Ecto neural progenitor cell (in vitro differentiated cells): ENCODE data around the gene MATCAP1.

ENCODE experiments used
- DNase-seq: peaks from one replicate; pipeline ENCODE4 v3.0.0-alpha.2; 2018; ENCODE audit warnings: low spot score

Gene MATCAP1

DNA sequence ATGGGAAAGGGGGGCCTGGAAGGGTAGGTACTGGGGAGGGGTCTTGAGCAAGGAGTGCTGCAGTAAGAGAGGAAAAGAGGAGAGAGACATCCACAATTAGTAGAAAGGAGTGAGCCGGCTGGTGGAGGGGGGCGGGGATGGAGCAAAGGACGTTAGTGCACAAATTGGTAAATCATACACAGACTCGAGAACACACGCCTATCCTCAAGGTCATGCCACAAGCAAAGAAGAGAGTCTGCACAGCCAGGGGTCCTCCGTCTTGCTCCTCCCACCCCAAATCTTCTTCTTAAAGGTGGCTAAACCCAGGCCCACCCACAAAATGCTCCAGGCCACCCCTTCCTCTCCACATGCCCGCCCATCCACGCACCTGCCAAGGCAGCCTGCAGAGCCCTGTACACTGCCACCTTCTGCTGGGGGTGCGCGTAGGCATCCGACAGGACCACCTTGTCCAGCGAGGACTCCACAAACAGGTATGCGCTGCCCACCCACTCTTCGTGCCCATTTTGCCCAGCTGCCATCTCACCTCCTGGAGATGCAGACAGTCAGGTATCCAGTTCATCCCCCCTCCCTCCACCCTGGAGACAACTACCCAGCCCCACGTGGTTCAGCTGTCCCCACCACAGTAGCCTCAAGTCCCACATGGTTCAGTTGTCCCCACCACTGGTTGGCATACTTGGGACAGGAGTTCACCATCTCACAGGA is 27.5 kb downstream of the MATCAP1 start:
- DNase-seq, result no peak

DNA sequence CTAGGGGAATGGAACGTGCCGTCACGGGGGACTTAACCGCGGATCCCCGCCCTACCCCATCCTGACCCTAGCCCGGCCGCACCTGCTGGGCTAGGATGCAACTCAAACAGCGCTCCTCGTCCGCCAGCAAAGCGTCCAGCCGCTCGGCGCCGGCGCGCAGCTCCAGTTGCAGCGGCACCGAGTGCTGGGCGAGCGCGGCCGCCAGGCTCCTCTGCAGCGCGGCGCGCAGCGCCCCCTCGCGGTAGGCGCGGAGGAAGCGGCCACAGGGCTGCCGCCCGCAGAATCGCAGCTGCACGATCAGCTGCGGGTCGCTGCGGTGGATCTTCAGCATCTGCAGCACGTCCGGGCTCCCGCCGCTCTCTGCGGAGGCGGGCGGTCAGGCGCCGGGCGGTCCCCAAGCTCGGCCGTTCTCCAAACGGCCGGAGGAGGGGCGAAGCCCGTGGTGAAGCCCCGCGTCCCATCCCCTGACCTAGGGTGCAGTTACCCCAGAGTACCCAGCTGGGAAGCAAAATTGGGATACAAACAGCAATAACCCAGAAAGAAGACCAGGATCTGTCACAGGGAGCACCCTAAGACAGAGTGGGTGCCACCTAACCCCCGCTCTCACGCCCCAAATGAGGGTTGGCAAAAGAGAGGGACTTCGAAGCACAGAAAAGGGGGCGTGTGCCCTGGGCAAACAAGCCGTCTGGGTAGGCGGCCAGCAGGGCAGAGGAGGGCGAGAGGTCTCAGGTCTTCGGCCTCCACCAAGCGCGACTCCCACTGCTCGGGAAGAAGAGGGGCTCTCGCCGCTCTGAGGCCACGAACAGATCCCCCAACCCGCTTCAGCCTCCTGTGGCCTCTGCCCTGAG is 28.2 kb downstream of the MATCAP1 start:
- peak; percentile 92 for DNase-seq

DNA sequence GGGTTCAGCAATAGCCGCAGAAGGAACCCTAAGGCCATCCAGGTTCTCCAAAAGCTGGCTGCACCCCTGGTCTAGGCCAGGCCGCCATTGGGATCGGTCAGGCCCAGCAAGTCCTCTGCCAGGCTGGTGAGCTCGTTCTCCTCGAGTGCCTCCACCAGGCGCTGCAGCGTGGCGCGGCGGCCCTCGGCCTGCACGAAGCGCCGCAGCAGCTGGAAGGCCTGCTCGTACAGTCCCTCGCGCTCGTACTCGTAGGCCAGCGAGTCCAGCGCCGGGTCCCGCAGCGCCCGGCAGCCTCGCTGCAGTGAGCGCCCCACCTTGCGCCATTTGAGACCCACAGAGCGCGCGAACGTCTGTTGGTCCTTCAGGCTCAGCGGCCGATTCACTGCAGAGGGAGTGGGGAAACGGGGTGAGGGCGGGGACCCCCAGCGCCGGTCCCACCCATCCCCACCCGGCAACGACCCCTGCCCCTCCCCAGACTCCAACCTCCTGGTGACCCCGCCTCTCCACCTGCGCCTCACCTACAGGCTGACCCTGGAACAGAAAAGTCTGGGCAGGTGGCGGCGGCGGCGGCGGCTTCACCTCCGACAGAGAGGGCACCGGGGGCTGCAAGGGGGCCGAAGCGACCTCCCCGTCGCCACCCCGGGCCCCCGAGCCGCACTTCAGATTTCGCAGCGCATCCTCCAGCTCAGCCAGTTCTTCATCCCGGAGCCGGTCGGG is 29.0 kb downstream of the MATCAP1 start:
- no peak for DNase-seq

DNA sequence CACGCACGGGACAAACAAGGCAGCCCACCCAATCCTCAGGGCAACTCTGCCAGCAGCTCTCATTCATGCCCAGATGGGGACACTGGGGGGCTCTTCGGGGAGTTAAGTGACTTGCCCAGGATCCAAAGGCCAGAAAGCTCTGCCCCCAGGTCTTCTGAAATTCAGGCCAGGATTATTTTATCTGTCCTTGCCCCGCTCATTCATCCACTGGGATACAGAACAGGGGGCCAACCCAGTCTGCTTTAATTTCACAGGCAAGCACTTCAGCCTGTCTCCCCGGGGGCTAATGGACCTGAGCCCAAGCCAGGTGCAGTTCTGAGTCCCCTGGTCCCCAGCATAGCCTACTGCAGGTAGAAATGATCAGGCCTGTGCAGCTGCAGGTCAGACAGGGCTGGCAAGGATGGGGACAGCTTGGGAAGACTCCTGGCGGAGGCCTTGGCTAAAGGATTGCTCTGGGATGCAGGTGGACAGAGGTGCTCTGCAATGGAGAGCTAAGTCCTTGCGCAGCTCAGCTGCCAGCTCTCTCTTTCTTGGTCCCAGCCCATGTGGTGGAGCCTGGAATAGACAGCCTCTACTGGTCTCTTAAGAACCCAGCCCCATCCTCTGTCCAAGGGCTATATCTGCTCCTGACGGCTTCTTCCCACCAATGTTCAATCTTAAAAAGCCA is 32.2 kb downstream of the MATCAP1 start:
- DNase-seq, result no peak

DNA sequence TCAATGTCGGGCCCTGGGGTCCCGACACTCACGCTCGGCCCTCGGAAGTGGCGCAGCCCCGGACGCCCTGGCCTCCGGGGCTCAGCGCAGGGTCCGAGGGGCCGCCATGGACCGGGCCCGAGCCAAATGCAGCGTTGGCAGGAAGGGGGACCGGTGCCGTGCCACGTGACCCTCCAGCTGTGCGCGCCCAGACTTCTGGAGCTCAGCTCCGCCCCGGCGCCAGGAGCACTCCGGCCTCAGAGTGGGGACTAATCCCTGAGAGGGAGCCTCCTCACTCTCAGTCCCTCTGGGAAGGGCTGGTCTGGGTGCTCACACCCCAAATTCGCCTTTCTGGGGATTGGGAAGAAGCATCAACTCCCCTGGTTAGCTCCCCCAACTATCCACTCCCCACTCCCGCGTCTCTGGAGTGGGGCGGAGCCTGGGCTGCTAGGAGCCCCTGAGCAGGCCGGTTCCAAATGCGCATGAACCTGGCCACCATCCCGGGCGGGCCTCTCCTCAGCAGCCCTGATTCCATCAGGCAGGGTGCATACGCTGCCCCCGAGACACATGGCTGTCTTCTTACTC is 32.8 kb downstream of the MATCAP1 start, which contains the start of gene B3GNT9:
Gene B3GNT9, minus strand, starts transcription at position 166 of the 564 bp plus-strand sequence. CDS start 513 bp downstream, outside the sequence.
- no peak for DNase-seq

DNA sequence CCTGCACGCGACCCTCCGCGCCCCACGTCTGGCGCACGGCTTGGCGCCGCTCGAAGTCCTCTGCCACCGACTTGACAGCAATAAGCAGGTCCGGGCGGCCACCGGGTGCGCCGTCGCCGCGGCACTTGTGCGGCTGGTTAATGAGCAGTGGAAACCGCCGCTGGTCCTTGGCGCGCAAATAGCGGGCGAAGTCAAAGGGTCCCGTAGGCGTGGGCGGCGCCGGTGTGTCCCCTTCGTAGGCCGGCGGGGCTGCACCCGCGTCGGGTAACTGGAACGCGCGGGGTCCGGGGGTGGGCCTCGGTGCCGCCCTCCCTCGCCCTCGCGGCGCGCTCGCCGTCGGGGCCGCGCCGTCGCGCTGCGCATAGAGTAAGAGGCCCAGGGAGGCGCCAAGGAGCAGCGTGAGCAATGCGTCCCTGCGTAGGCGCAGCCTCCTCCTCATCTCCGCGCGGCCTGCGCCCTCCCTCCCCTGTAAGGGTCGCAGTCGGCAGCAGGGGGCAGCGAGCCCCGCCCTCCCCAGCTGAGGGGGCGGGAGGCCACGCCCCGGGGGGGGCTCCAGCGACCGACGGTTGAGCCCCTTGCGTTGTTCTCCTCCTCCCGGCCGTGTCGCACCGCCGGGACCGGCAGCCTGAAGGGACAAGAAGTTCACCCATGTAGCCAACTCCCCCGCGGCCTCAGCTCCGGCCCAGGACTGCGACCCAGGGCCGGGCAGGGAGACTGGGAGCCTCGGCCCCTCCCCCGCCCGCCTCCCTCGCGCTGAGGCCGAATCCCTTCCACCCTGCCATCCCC is 33.5 kb downstream of the MATCAP1 start:
- DNase-seq, result peak; percentile 84

DNA sequence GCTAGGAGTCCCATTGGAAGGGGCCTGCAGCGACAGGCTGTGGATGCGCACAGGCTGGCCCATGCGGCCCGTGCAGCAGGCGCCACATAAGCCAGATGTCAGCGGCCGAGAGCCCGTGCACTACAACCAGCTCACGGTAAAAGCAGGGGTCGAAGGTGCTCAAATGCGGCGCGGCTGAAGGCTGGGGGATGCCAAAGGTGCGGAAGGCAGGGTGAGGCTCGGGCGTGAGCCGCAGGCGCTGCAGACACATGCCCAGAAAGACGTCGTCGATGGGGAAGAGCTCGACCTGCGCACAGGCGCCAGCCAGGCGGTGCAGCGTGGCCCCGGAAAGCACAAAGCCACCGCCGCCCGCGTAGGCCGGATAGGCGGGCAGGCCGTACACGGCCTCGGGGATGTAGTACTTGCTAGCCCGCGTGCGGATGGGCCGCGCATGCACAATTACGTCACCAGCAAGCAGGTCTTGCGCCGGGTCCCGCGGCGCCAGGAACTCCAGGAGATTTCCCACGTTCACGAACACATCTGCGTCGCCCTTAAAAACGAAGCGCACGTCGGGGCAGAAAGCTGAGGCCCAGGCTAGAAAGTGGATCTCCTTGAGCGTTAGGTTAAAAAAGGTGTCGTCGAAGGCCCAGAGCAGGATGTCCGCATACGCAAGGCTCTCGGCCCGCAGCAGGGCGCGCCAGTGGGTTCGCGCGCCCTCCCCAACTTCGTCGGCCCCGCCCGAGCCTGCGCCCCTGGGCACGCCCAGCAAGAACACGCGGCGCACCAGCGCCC is 34.3 kb downstream of the MATCAP1 start:
- DNase-seq, result no peak

DNA sequence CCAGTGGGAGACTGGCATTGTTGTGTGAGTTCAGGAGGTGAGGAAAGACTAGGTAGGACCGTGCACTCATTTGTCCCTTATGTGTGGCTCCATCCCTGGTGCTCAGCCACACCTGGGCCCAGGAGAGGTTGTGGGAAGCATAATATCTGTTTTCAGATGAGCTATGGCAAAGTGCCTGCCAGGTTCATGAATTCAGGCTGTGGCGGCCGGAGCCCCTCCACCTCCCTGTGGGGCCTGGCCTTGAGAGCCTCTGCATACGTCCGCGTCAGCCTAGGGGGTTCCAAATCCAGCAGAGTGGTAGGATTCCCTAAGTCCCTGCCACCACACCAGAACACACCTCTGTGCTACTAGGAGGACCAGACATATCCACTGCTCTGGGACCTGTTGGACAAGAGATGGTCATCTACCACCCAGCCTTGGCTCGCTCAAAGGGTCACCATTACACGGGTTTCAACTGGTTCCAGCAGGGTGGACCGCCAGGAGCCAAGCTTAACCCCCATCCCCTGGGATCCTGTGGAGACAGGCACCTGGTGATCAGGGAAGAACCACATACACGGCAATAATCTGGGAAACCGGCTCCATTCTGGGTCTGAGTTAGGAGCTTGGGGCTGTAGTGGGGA is 35.0 kb downstream of the MATCAP1 start:
- DNase-seq, result no peak

DNA sequence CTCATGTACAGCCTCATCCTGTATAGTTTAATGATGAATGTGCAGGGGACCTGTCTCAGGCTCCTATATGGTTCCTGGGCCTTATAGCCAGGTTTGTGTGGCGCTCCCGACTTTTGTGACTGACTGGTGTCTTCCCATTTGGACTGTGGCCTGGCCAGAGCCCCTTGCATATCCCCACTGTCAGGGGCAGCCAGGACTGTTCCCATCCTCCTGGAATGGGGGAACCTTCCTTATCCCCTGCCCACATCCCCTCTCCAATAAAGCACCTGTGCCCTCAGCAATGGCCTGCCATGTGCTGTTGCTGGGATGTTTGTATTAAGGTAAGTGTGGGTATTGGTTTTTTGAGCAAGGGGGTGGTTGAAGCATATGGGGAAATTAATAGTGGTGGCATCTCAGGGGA is 35.5 kb downstream of the MATCAP1 start:
- no peak for DNase-seq

DNA sequence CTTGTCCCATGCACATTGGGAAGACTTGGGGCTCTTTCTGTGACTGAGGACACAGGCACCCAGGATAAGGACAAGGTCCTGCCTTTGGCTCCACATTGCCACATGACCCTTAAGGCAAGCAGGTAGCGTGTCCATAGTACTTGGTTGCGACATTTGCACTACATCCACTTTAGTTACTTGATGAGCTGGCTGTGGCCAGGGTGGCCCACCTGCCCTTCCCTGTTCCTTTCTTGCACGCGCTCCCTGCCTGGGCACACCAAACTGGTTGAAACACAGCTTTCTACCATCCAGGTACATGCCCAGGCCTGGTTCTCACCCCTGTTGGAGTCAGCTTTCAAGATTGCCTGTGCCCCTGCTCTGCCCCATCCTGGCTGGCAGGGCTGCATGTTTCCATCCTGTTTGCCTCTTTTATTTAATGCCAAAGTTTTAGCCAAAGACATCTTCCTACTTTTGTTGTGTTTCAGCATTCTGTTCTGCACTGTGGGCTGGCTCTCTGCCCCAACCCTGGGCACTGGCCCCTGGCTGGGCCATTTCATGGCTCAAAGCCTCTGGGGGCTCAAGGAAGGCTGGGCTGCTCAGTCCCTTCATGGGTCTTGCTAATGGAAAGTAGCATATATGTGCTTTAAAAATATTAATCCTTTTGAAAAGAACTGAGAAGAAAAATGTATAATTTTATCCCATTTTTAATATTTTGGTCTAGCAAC is 36.2 kb downstream of the MATCAP1 start:
- DNase-seq, result no peak

DNA sequence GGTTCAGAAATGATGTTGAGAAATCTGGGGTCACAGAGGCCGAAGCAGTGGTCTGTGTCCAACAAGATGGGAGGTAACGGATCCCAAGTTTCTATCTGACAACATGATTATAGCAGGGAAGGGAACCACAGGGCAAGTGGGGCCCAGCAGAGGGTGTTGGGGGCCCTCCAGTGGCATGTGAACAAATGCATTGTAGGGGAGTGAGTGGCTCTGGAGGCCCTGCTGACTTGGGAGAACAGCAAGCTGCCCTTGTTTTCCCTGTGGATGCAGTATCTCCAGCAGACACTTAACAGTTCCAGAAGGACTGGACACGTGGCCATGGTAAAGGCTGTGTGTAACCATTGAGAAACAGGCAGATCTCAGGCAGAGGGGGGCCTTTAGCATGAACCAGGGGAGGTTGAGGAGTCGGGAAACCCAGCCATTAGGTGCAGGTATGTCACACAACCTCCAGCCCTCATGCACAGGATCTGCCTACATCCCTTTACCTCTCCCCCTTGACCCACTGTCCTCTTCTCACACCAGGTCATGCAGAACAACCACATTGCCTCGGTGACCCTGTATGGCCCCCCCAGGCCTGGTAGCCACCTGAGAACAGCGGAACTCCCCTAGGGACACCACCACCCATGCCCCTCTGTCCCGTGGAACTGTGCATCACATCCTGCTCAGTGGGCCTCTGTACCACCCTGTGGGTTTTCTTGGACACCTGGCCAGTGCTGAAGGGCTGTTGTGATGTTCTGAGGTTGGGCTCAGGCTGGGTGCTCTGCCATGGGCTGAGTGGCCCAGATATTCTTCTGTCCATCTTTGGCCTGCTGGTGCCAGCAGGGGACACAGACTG is 37.0 kb downstream of the MATCAP1 start:
- DNase-seq, result no peak

DNA sequence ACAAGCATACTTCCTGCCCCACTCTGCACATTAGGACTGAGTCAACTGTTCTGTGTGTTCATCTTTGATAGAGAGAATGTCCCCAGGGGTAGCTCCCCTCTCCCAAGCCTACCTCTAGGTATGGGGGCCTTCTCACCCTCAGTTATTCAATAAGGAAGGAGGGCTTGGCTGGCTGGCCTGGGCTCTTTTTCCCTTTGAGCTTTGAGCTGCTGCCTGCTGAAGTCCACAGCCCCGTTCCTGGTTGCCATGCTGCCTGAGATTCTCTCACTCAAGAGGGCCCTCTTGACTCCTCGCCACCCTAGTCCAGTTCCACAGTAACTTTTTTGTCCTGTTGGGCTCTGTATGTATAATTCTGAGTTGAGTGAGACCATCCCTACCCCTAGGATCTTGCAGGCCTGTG is 38.0 kb downstream of the MATCAP1 start:
- DNase-seq, result no peak

DNA sequence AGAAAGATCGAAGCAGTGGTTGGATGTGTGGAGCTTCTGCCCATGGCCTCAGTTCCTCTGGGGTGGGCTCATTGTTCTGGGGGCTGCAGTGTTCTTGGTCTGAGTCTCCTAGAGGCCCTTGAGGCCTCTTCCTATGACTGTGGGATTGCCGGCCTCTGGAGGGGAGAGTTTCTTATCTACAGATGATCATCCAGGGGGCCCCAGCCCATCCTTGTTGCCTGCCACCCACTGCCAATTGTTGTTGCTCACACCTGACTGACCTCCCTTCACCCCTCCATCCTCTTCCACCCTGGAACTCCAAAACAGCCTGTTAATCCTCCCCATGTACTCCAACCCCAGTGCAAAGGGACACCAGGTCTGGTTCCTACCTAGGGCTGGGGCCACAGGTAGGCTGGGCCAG is 38.8 kb downstream of the MATCAP1 start:
- DNase-seq, result no peak

DNA sequence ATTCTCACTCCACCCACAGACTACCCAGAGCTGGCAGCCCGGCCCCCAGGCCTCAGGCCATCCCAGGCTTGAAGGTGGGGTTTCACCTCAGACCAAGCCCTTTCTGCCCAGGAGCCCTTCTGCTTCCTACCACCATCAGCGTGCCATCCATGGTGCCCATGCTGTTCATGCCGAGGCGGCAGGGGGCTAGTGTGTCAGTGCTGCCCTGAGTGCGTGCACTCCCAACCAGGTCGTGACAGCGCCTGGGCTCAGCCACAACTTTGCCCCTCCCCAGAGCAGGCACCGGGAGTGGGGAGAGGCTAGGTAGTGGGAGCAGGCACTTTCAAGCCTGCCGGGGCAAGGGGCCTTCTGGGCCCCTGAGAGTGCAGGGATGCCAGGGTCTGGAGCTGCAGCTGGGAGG is 41.4 kb downstream of the MATCAP1 start:
- no peak for DNase-seq

DNA sequence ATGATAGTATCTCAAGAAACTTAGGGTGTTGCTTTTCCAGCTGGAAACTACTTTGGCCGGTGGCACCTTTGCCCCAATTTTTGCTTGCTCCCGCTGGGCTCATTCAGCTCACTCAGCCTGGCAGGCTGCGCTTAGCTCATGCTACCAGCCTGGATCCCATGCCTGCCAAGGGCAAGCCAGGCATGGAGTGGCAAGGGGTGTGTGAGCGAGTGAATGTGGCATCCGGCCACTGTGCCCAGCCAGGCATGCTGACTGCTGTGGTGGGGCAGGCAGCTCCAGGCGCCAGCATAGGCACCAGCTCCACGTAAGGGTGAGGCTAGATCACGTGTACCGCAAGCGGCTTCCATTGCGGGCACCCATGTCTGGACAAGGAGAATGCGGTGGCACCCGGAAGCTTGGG is 42.4 kb downstream of the MATCAP1 start:
- no peak for DNase-seq

DNA sequence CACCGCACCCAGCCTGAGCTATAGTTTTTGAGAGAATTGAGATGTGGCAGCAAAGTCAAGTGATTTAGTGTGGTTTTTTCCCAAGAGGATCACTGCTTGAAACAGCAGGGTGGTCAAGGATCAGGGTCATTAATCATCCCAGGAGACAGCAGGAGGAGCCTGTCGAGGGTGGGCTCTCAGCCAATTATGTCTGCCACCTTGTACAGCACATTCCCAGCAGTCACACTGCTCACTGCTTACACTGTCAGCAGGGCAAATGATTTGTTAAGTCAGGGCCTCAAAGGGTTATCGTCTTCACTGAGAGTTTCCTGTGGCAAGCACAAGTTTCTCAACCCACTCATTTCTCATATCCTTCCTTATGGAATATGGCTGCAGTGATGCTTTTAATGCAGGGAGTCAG is 46.2 kb downstream of the MATCAP1 start:
- DNase-seq, result no peak

DNA sequence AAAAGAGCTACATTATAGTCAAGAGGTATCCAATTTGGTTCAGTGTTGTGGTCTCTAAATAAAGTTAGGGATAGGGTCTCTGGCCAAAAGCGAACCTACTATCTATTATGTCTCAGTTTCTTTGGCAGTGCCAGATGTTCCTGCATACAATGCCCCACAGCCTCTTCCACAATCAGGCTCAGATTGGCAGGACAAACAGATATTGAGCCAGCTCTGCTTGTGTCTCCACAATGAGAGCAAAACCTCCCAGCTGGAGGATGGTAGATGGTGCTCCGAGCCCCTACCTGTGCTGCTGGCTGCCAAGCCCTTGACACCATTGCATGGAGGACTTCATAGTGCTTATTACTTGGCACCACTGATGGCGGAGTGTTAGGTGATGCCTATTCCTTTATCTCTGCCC is 54.3 kb downstream of the MATCAP1 start:
- no peak for DNase-seq

DNA sequence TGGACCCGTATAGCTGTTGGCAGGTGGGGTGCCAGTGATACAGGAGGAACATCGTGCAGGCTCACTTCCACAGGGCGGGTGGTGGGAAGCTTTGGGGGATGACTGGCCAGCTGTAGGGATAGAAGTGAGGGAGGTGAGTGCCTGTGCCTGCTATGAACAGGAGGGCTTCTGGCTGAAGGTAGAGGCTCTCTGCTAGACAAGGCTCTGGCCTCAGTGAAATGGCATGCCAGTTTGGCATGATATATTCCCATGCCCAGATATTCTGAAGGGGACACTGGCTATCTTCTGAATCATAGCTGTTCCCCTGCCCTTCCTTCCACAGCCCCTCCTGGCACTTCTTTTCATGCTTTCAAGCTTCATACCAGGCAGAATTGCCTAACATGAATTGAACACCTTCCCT is 54.9 kb downstream of the MATCAP1 start:
- DNase-seq, result no peak
